OCI-LY1 (cell line): ENCODE data around the gene CTIF.

Source experiments
- EZH2 ChIP-seq: fragments of 200-600 bp; sonication (generic), shearing (Covaris generic); IDR thresholded peaks from 2 replicates; pipeline ENCODE4 v1.8.0; 2017; ENCODE audit warnings: borderline replicate concordance, mixed run types, mild to moderate bottlenecking, antibody characterized with exemption, low read length, moderate library complexity, mixed read lengths
- TF ChIP-seq, protein P1 (sequence below): fragments of 200-600 bp; sonication (generic), shearing (Covaris generic); IDR thresholded peaks from 2 replicates; pipeline ENCODE4 v1.5.1; 2017; ENCODE audit warnings: mild to moderate bottlenecking, antibody characterized with exemption, low read length, moderate library complexity, mixed read lengths

DNA sequence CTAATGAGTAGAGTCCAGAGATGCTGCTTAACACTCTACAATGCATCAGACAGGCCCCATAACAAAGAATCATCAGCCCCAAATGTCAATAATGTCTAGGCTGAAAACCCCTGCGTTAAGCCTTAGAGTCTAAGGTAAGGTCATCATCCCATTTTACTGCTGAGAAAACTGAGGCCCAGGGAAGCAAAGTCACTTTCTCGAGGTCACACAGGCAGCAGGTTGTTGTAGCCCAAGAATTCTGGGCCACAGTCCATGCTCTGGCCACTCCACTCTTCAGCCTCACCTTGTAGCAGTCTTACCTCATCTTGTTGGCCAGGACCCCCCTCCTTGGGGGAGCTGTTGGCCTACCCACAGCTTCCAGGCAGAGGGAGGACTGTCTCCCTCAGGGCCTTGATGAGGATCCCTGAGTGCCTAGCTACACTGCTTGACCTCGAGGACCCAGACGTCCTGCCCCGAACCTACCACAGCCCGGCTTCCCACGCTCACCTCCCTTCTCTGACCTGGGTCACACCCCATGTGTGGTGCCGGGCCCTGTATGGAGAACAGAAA is 357.6 kb downstream of the CTIF start:
- TF ChIP-seq, protein P1, sequence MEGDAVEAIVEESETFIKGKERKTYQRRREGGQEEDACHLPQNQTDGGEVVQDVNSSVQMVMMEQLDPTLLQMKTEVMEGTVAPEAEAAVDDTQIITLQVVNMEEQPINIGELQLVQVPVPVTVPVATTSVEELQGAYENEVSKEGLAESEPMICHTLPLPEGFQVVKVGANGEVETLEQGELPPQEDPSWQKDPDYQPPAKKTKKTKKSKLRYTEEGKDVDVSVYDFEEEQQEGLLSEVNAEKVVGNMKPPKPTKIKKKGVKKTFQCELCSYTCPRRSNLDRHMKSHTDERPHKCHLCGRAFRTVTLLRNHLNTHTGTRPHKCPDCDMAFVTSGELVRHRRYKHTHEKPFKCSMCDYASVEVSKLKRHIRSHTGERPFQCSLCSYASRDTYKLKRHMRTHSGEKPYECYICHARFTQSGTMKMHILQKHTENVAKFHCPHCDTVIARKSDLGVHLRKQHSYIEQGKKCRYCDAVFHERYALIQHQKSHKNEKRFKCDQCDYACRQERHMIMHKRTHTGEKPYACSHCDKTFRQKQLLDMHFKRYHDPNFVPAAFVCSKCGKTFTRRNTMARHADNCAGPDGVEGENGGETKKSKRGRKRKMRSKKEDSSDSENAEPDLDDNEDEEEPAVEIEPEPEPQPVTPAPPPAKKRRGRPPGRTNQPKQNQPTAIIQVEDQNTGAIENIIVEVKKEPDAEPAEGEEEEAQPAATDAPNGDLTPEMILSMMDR, result no peak
- TF ChIP-seq EZH2, result no peak
